HG02970 (cell line): ENCODE measurements around the gene CFAP46.
"Not testable (repeated sequence)": the region's sequence is repeated elsewhere in the genome, so short reads cannot be mapped to it uniquely, and the experiment has no call there.

Experiments used
- ATAC-seq: cut with Tn5 transposase; IDR thresholded peaks from one replicate; pipeline ENCODE4 v1.9.1; 2021; ENCODE audit warnings: mild to moderate bottlenecking, moderate library complexity, moderate number of reproducible peaks; ENCODE audit not compliant: unreplicated experiment, low FRiP score

CFAP46 gene

GRCh38 chr10:132904814-132905649 is 37.3 kb downstream of the CFAP46 start:
- ATAC-seq: no peak

- ATAC-seq: no peak
Observed at GRCh38 chr10:132904181-132904813, 38.1 kb downstream of the CFAP46 start.

- not testable (repeated sequence) for ATAC-seq
Observed at GRCh38 chr10:132902656-132903575, 39.5 kb downstream of the CFAP46 start.

GRCh38 chr10:132901351-132901750 is 41.0 kb downstream of the CFAP46 start:
- ATAC-seq: no peak

GRCh38 chr10:132900211-132900756 is 42.1 kb downstream of the CFAP46 start:
- no peak for ATAC-seq

- no peak for ATAC-seq
Observed at GRCh38 chr10:132899751-132900065, 42.7 kb downstream of the CFAP46 start.

GRCh38 chr10:132899054-132899750 is 43.2 kb downstream of the CFAP46 start:
- ATAC-seq: no peak

- ATAC-seq: no peak
Observed at GRCh38 chr10:132898391-132899053, 43.8 kb downstream of the CFAP46 start.

GRCh38 chr10:132897516-132898381 is 44.6 kb downstream of the CFAP46 start:
- no peak for ATAC-seq

GRCh38 chr10:132893786-132894185 is 48.6 kb downstream of the CFAP46 start:
- not testable (repeated sequence) for ATAC-seq

GRCh38 chr10:132893090-132893489 is 49.3 kb downstream of the CFAP46 start:
- ATAC-seq: no peak

- ATAC-seq: no peak
Observed at GRCh38 chr10:132892004-132892403, 50.4 kb downstream of the CFAP46 start.

GRCh38 chr10:132891368-132891767 is 51.0 kb downstream of the CFAP46 start:
- no peak for ATAC-seq

- ATAC-seq: no peak
Observed at GRCh38 chr10:132890301-132890700, 52.1 kb downstream of the CFAP46 start.

- no peak for ATAC-seq
Observed at GRCh38 chr10:132889556-132889955, 52.8 kb downstream of the CFAP46 start.

GRCh38 chr10:132888898-132889490 is 53.4 kb downstream of the CFAP46 start:
- ATAC-seq: no peak

GRCh38 chr10:132888446-132888845 is 53.9 kb downstream of the CFAP46 start:
- ATAC-seq: not testable (repeated sequence)
